HG03175 (cell line): ENCODE measurements around the gene CPLX4.

Experiments
- ATAC-seq: cut with Tn5 transposase; IDR thresholded peaks from one replicate; pipeline ENCODE4 v1.9.1; 2021; ENCODE audit warnings: mild to moderate bottlenecking, moderate library complexity; ENCODE audit not compliant: unreplicated experiment

CPLX4 gene

GRCh38 chr18:59308248-59308937, 10.1 kb downstream of the CPLX4 start:
- ATAC-seq: peak; percentile 90

- ATAC-seq: no peak
Observed at GRCh38 chr18:59306640-59307039, 11.8 kb downstream of the CPLX4 start.

- no peak for ATAC-seq
Observed at GRCh38 chr18:59305295-59305694, 13.2 kb downstream of the CPLX4 start.

DNA sequence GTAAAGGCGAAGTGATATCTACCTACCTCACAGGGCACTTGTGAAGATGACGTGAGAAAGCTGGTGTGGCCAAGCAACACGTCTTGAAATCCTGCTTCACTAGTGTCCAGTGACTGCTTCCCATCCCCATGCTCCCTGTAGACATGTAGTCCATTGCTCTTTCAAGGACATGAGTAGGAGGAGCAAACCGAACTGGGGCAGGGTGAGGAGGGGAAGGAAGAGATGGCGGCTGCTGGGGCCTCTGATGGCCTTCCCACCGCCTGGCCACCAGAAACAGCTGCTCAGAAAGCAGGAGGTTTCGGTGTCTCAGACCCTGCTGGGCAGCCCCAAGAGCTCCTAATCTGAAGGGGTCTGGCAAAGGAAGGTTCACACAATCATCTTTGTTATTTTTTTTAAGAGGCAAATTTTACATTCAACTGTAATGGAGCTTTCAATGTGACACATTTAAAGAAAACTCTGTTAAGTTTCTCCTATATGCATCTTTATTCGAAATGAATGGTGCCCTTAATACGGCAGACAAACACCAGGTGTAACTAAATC, 14.7 kb downstream of the CPLX4 start:
- no peak for ATAC-seq

GRCh38 chr18:59303006-59303405, 15.4 kb downstream of the CPLX4 start:
- ATAC-seq: no peak

GRCh38 chr18:59301929-59302328, 16.5 kb downstream of the CPLX4 start:
- no peak for ATAC-seq

DNA sequence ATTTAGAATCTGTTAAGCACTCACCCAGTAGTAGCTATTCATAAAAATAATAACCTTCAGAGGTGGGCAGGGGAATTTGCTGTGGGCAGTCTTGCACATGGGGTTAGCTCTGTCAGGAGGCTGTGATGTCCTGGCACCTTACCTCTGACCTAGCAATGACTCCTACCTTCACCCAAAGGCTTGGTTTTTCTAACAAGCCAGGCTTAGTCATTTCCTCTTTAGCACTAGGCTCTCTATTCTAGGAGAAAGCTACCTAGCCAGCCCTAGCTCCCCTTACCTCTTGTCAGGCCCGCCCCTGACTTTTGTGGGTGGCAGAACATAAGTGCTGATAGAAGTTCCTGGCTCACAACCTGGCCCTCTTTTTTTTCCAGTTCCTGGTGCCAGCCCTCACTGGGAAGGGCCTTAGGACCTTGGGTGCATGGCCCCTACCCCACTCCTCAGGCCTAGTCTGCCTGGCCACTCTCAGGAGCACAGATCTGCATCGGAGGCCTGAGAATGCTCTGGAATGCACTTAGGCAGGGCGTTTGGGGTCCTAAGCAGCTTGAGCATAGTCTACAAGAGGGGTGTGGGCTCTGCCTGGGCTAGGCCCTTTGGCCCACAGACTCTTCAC, 17.7 kb downstream of the CPLX4 start:
- no peak for ATAC-seq

DNA sequence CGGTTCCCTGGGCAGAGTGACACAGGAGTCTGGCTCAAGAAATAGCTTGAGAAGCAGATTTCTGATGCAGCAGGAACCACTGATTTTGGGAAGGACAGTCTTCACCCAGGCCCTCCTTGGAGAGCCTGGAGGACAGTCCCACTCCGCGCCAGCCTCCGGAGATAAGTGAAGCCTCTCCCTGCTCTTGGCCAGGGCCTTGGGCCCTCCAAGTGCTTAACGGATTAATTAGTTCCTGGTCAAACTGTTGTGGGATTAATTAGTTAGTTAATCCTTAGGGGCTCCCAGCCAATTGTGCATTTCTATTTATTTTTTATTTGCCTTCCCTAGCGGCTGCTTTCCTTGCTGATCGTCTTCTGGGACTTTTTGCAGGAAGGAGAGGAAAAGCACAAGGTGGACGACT, 19.6 kb downstream of the CPLX4 start:
- no peak for ATAC-seq

- no peak for ATAC-seq
Observed at GRCh38 chr18:59293317-59293716, 25.1 kb downstream of the CPLX4 start.

- no peak for ATAC-seq
Observed at GRCh38 chr18:59286341-59286740, 32.1 kb downstream of the CPLX4 start.

DNA sequence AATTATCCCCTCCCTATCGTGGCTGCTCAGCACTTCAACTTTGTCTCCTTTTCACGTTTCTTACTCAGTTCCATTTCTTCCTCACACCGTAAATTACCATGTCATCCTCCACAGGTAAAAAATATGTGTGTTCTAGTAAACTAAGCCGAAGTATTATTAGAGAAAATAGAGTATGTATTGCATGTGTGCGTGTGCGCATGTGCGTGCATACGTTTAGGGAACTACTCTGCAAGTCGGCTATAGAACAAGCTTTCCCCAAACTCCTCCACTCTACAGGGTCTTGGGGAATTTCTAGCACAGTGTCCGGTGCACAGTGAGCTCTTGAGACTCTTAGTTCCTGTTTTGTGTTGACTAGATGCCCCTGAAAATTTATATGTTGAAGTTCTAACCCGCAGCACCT, 36.1 kb downstream of the CPLX4 start:
- ATAC-seq: no peak

- ATAC-seq: no peak
Observed at GRCh38 chr18:59279722-59280121, 38.7 kb downstream of the CPLX4 start.

- no peak for ATAC-seq
Observed at GRCh38 chr18:59279193-59279592, 39.3 kb downstream of the CPLX4 start.

DNA sequence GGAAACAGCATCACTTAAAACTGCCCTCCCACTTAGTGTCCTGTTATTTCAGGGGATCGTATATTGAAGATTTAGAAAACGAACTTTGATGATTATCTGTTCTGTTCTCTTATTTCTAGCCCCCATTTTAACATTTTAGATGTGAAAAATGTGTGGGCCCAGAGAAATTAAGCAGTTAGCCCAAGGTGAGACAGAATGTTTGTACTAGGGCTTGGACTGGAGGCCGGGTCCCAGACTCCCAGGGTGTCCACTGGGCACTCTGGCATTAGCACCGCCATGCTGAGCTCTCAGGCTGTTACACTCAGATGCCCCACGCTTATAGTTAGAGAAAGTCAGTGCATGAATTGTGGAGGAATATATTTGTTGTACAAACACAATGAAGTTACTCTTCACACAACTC, 39.7 kb downstream of the CPLX4 start:
- no peak for ATAC-seq

- ATAC-seq: no peak
Observed at GRCh38 chr18:59276047-59276446, 42.4 kb downstream of the CPLX4 start.

- no peak for ATAC-seq
Observed at GRCh38 chr18:59275406-59275949, 43.0 kb downstream of the CPLX4 start.

DNA sequence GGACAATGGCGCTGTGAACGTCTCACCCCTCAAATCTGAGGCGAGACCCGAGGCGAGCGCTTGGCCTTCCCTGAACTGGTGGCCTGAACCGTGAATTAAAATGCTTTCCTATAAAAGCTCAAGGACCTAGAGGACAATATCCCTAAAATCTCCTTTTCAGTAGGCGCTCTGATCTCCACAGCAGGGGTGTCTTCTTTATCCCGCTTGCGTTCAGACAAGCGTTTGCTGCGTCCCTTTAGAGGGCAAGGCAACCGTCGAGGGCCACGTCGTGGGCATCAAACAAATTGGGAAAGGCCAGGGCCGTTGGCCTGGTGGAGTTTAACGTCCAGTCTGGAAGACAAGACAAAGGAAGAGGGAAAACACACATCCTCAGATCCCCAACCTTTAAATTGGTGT, 43.9 kb downstream of the CPLX4 start:
- ATAC-seq: no peak

- no peak for ATAC-seq
Observed at GRCh38 chr18:59273759-59274532, 44.5 kb downstream of the CPLX4 start.

DNA sequence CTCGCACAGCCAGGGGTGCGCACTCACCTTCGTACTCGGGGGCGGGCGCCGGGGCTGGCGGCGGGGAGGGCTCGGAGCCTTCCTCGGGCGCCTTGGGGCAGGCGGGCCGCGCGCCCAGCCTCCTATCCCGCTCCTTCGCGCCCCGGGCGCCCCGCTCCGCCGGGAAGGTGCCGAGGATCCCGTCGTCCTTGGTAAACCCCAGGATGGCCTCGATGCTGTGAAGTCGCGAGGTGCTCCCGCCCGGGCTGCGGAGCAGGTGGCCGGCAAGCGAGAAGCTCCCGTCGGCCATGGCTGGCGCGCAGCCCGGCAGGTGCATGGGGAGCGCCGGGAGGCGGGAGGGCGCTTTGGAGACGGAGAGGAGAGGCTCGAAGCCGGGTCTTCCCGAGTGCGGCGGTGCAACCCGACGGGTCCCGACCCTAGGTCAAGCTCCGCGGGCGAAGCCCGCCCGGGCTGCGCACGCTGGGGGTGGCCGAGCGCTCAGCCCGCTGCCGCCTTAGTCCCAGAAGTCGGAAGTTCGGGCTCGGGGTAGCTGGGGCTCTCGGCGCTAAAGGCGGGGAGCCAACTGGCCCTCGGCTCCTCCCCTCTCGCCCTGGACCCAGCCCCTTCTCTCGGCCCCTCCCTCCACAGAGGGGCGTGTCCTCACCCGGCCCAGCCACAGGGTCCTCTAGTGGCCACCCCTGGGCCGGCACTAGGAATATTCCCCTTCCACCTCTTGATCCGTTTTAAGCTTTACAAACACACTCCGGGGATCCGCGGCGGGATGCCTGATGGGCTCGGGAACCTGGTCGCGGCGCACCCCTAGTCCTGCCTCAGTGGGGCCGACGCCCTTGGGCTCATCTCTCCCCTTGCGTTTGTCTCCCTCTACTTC, 45.3 kb downstream of the CPLX4 start, which contains the start of gene RAX:
RAX (minus strand) TSS at position 564 of the 868 bp plus-strand sequence; CDS start at position 316, 248 bp downstream.
- ATAC-seq: peak; percentile 52

DNA sequence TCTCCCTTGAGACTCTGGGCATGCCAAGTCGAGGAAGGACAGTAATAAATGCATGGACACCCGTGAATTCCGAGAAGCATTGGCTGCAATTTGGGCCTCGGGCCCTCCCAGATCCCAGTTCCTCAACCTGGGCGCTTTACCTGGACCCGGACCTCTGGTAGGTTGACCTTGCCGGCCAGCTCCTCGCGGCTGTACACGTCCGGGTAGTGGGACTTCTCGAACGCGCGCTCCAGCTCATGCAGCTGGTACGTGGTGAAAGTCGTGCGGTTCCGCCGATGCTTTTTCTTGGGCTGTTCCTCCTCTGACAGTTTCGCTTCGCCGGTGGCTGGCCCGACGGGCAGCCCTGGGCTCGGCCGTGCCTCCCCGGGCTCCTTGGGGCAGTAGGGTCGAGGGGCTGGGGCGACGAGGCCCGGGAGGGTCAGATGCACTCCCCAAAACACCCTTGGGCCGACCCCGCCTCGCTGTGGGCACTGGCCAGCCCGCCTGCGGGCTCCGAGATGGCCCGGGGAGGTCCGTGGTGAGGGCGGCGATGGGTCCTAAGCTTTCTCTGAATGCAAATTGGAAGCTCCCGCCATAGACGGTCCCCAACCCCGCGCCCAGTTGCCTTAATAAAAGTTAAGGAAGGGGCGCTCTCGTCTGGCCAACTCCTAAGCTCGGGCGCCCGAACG, 46.1 kb downstream of the CPLX4 start:
- no peak for ATAC-seq
